ENCODE results near the gene OR2T8. TPM values are rescaled to one million over a fixed set of nuclear protein-coding genes. Genes with fewer than 3 reads are reported as not detected.
"Not testable (repeated sequence)": the region's sequence is repeated elsewhere in the genome, so short reads cannot be mapped to it uniquely, and the experiment has no call there.

The OR2T8 gene
- total and polyA plus RNA-seq, 3 experiments from 2014 or later: not detected

- Histone ChIP-seq H3K27me3 (ENCODE audit: insufficient read depth, low read length, poor library complexity, severe bottlenecking) (no peaks in the 10 kb centered on the region), H3K4me1 (ENCODE audit: insufficient read depth, low read length) (no peaks in the 10 kb centered on the region), H3K4me3 (ENCODE audit: low read length) (no peak overlapping the region), H3K36me3 (ENCODE audit: insufficient read depth, low read length) (no peaks in the 10 kb centered on the region), H3K27ac (ENCODE audit: low read depth, low read length) (no peak overlapping the region), H3K9me3 (ENCODE audit: low read length) (no peaks in the 10 kb centered on the region)
- H3K36me3 Mint-ChIP-seq: no peaks in the 10 kb centered on the region
- peaks cover 0 to 4% (median 0%) of the 10 kb centered on the region in 5 donors for H3K9me3 Mint-ChIP-seq
- ChIA-PET CTCF (interaction anchor here (1.2 kb wide), 1 partner anchor 870 kb away, joined by 3 read pairs; no protein-coding TSS in a partner anchor), POLR2A (no interaction called here)
- H3K27ac Mint-ChIP-seq: peak overlapping the region in 2 of 8 donors; percentile 48 to 92
- H3K4me1 Mint-ChIP-seq: peaks cover 0 to 3% (median 0%) of the 10 kb centered on the region in 3 donors
- no peak for DNase-seq
- H3K4me3 Mint-ChIP-seq: peak overlapping the region in 2 of 7 donors; percentile 40 to 43
- peaks cover 0 to 3% of the 10 kb centered on the region in 2 donors for H3K27me3 Mint-ChIP-seq
These were observed 16.4 kb downstream of the OR2T8 start for GRCh38 chr1:247936415-247936814.

GRCh38 chr1:247936965-247937734 lies 17.1 kb downstream of the OR2T8 start:
- H3K4me1 Mint-ChIP-seq; H3K36me3 Mint-ChIP-seq; H3K4me1 ChIP-seq (ENCODE audit: insufficient read depth, low read length); H3K9me3 Mint-ChIP-seq; H3K36me3 ChIP-seq (ENCODE audit: insufficient read depth, low read length); H3K27me3 ChIP-seq (ENCODE audit: insufficient read depth, low read length, poor library complexity, severe bottlenecking); H3K27me3 Mint-ChIP-seq; H3K27ac ChIP-seq (ENCODE audit: low read depth, low read length); POLR2A ChIA-PET; H3K9me3 ChIP-seq (ENCODE audit: low read length): not testable (repeated sequence)
- peak overlapping the region in 2 of 8 donors; percentile 47 to 48 for H3K27ac Mint-ChIP-seq
- peak; percentile 27 to 84 (median 58) for DNase-seq
- CTCF ChIA-PET: interaction anchor here (1.2 kb wide), 1 partner anchor 869 kb away, joined by 3 read pairs; no protein-coding TSS in a partner anchor
- H3K4me3 ChIP-seq (ENCODE audit: low read length): peak overlapping the region; percentile 53
- peak overlapping the region in 6 of 7 donors; percentile 35 to 77 (median 68) for H3K4me3 Mint-ChIP-seq

- Mint-ChIP-seq H3K27ac (no peak overlapping the region), H3K4me1 (no peaks in the 10 kb centered on the region), H3K9me3 (peaks cover 4 to 7% (median 6%) of the 10 kb centered on the region in 5 donors), H3K4me3 (no peak overlapping the region), H3K36me3 (no peaks in the 10 kb centered on the region), H3K27me3 (peaks cover 0 to 2% of the 10 kb centered on the region in 2 donors)
- no peak overlapping the region for H3K27ac ChIP-seq (ENCODE audit: low read depth, low read length)
- ChIA-PET CTCF (no interaction called here), POLR2A (no interaction called here)
- no peaks in the 10 kb centered on the region for H3K4me1 ChIP-seq (ENCODE audit: insufficient read depth, low read length)
- no peaks in the 10 kb centered on the region for H3K9me3 ChIP-seq (ENCODE audit: low read length)
- H3K36me3 ChIP-seq (ENCODE audit: insufficient read depth, low read length): no peaks in the 10 kb centered on the region
- no peaks in the 10 kb centered on the region for H3K27me3 ChIP-seq (ENCODE audit: insufficient read depth, low read length, poor library complexity, severe bottlenecking)
- DNase-seq: no peak
- H3K4me3 ChIP-seq (ENCODE audit: low read length): no peak overlapping the region
These were observed 22.6 kb downstream of the OR2T8 start for GRCh38 chr1:247942624-247943023.

- Mint-ChIP-seq H3K9me3 (peaks cover 1 to 8% (median 6%) of the 10 kb centered on the region in 5 donors), H3K4me1 (no peaks in the 10 kb centered on the region), H3K27me3 (peaks cover 0 to 2% of the 10 kb centered on the region in 2 donors), H3K36me3 (no peaks in the 10 kb centered on the region), H3K27ac (no peak within 1 kb of the TSS), H3K4me3 (peak within 1 kb of the TSS in 1 of 7 donors; percentile 65)
- CTCF ChIA-PET: no interaction called here
- Histone ChIP-seq H3K27ac (ENCODE audit: low read depth, low read length) (no peak within 1 kb of the TSS), H3K4me1 (ENCODE audit: insufficient read depth, low read length) (no peaks in the 10 kb centered on the region), H3K4me3 (ENCODE audit: low read length) (no peak within 1 kb of the TSS), H3K27me3 (ENCODE audit: insufficient read depth, low read length, poor library complexity, severe bottlenecking) (no peaks in the 10 kb centered on the region), H3K9me3 (ENCODE audit: low read length) (no peaks in the 10 kb centered on the region), H3K36me3 (ENCODE audit: insufficient read depth, low read length) (no peaks in the 10 kb centered on the region)
- POLR2A ChIA-PET: no interaction called here
- DNase-seq: no peak
These were observed 28.5 kb downstream of the OR2T8 start, which contains the start of gene OR2L8 for GRCh38 chr1:247948558-247948957. Gene OR2L8, plus strand, starts transcription at chr1:247948858. Its CDS starts 0 bp downstream, at chr1:247948858.

GRCh38 chr1:247953408-247953807 lies 33.4 kb downstream of the OR2T8 start:
- no peak overlapping the region for H3K27ac ChIP-seq (ENCODE audit: low read depth, low read length)
- Mint-ChIP-seq H3K9me3 (peaks cover 3 to 10% (median 6%) of the 10 kb centered on the region in 5 donors), H3K4me3 (no peak overlapping the region), H3K27ac (no peak overlapping the region), H3K36me3 (no peaks in the 10 kb centered on the region), H3K27me3 (no peaks in the 10 kb centered on the region), H3K4me1 (no peaks in the 10 kb centered on the region)
- ChIA-PET CTCF (no interaction called here), POLR2A (no interaction called here)
- no peaks in the 10 kb centered on the region for H3K36me3 ChIP-seq (ENCODE audit: insufficient read depth, low read length)
- no peaks in the 10 kb centered on the region for H3K27me3 ChIP-seq (ENCODE audit: insufficient read depth, low read length, poor library complexity, severe bottlenecking)
- H3K4me3 ChIP-seq (ENCODE audit: low read length): no peak overlapping the region
- no peaks in the 10 kb centered on the region for H3K9me3 ChIP-seq (ENCODE audit: low read length)
- DNase-seq: no peak
- H3K4me1 ChIP-seq (ENCODE audit: insufficient read depth, low read length): no peaks in the 10 kb centered on the region

- Histone ChIP-seq H3K4me1 (ENCODE audit: insufficient read depth, low read length) (no peaks in the 10 kb centered on the region), H3K27ac (ENCODE audit: low read depth, low read length) (no peak overlapping the region), H3K36me3 (ENCODE audit: insufficient read depth, low read length) (no peaks in the 10 kb centered on the region), H3K27me3 (ENCODE audit: insufficient read depth, low read length, poor library complexity, severe bottlenecking) (no peaks in the 10 kb centered on the region), H3K9me3 (ENCODE audit: low read length) (no peaks in the 10 kb centered on the region), H3K4me3 (ENCODE audit: low read length) (no peak overlapping the region)
- Mint-ChIP-seq H3K9me3 (peaks cover 4 to 12% (median 8%) of the 10 kb centered on the region in 5 donors), H3K4me3 (no peak overlapping the region), H3K27me3 (no peaks in the 10 kb centered on the region), H3K4me1 (no peaks in the 10 kb centered on the region), H3K27ac (no peak overlapping the region), H3K36me3 (peaks cover 0 to 1% (median 0%) of the 10 kb centered on the region in 3 donors)
- no peak for DNase-seq
- ChIA-PET CTCF (no interaction called here), POLR2A (no interaction called here)
These were observed 41.7 kb downstream of the OR2T8 start for GRCh38 chr1:247961791-247962190.

GRCh38 chr1:247962911-247963588 lies 43.0 kb downstream of the OR2T8 start:
- H3K27ac Mint-ChIP-seq: no peak overlapping the region
- no peak overlapping the region for H3K27ac ChIP-seq (ENCODE audit: low read depth, low read length)
- no peaks in the 10 kb centered on the region for H3K4me1 Mint-ChIP-seq
- no peaks in the 10 kb centered on the region for H3K9me3 ChIP-seq (ENCODE audit: low read length)
- H3K27me3 Mint-ChIP-seq: no peaks in the 10 kb centered on the region
- H3K36me3 ChIP-seq (ENCODE audit: insufficient read depth, low read length): no peaks in the 10 kb centered on the region
- peaks cover under 1 to 8% (median 5%) of the 10 kb centered on the region in 5 donors for H3K9me3 Mint-ChIP-seq
- no peak overlapping the region for H3K4me3 Mint-ChIP-seq
- peaks cover 0 to 1% (median 0%) of the 10 kb centered on the region in 3 donors for H3K36me3 Mint-ChIP-seq
- ChIA-PET POLR2A (no interaction called here), CTCF (no interaction called here)
- no peak for DNase-seq
- no peak overlapping the region for H3K4me3 ChIP-seq (ENCODE audit: low read length)
- no peaks in the 10 kb centered on the region for H3K4me1 ChIP-seq (ENCODE audit: insufficient read depth, low read length)
- H3K27me3 ChIP-seq (ENCODE audit: insufficient read depth, low read length, poor library complexity, severe bottlenecking): no peaks in the 10 kb centered on the region

GRCh38 chr1:247964933-247965332 lies 44.9 kb downstream of the OR2T8 start, which contains the start of gene OR2AK2:
Gene OR2AK2, plus strand, starts transcription at chr1:247965233. Its CDS starts 144 bp downstream, at chr1:247965377.
- no peaks in the 10 kb centered on the region for H3K4me1 ChIP-seq (ENCODE audit: insufficient read depth, low read length)
- Mint-ChIP-seq H3K27me3 (no peaks in the 10 kb centered on the region), H3K4me1 (no peaks in the 10 kb centered on the region), H3K27ac (no peak within 1 kb of the TSS), H3K4me3 (no peak within 1 kb of the TSS), H3K36me3 (peaks cover 0 to 1% (median 0%) of the 10 kb centered on the region in 3 donors), H3K9me3 (peaks cover 0 to 8% (median 5%) of the 10 kb centered on the region in 5 donors)
- no peaks in the 10 kb centered on the region for H3K36me3 ChIP-seq (ENCODE audit: insufficient read depth, low read length)
- H3K27me3 ChIP-seq (ENCODE audit: insufficient read depth, low read length, poor library complexity, severe bottlenecking): no peaks in the 10 kb centered on the region
- DNase-seq: no peak
- H3K4me3 ChIP-seq (ENCODE audit: low read length): no peak within 1 kb of the TSS
- H3K27ac ChIP-seq (ENCODE audit: low read depth, low read length): no peak within 1 kb of the TSS
- ChIA-PET POLR2A (no interaction called here), CTCF (no interaction called here)
- H3K9me3 ChIP-seq (ENCODE audit: low read length): no peaks in the 10 kb centered on the region

All from CD8-positive, alpha-beta memory T cell (primary cell).